ENCODE results near the gene RBP7.
A peak's percentile ranks its signal among the peaks of the same experiment; 100 is the strongest.

RBP7 gene

GRCh38 chr1:10048601-10049000 is 51.6 kb downstream of the RBP7 start:
- no peak overlapping the region for H3K4me3 ChIP-seq (ENCODE audit: low read depth, low read length)
- no peak for DNase-seq (ENCODE audit: low read depth, low spot score)
- no peak for TF ChIP-seq CTCF (IDR thresholded peaks at IDR 0.05; ENCODE audit: low read depth, low read length)
- in situ Hi-C loops (cut with HindIII; ENCODE audit: low sequenced_read_pairs), result no loop called here

DNA sequence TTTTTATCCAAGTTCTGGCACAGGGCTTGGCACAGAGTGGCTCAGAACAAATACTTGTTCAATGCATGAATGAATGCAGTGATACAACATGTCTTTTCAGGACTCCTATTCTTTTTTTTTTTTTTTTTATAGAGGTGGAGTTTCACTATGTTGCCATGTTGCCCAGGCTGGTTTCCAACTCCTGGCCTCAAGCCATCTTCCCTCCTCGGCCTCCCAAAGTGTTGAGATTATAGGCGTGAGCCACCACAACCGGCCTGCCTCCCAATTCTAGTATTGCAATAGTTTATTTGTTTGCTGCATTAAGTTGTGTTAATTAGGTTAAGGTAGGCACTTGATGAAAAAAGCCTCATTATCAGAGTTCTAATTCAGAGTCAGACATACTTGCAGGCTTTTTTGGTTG is 53.6 kb downstream of the RBP7 start:
- DNase-seq (ENCODE audit: low read depth, low spot score), result no peak
- no peak for TF ChIP-seq CTCF (IDR thresholded peaks at IDR 0.05; ENCODE audit: low read depth, low read length)
- no peak overlapping the region for H3K4me3 ChIP-seq (ENCODE audit: low read depth, low read length)
- in situ Hi-C loops (cut with HindIII; ENCODE audit: low sequenced_read_pairs), result no loop called here

GRCh38 chr1:10051656-10052055 is 54.6 kb downstream of the RBP7 start:
- in situ Hi-C loops (cut with HindIII; ENCODE audit: low sequenced_read_pairs), result no loop called here
- no peak for DNase-seq (ENCODE audit: low read depth, low spot score)
- no peak overlapping the region for H3K4me3 ChIP-seq (ENCODE audit: low read depth, low read length)
- no peak for TF ChIP-seq CTCF (IDR thresholded peaks at IDR 0.05; ENCODE audit: low read depth, low read length)

DNA sequence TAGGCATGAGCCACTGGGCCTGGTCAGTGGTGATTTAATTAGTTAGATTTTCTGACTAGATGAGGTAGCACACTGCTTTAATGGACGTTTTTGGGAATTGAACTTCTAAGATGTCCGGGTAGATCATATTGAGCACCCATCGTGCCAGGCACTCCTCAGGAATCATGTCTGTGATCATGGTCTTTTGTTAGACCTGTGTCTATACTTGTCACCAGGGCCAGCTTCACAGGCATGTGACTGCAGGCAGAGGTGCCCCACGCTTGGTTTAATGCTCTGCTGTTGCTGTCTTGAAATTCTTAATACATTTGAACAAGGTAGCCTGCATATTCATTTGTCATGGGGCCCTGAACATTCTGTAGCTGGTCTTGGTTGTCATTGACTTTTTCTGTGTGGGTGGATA is 55.3 kb downstream of the RBP7 start:
- no peak for TF ChIP-seq CTCF (IDR thresholded peaks at IDR 0.05; ENCODE audit: low read depth, low read length)
- in situ Hi-C loops (cut with HindIII; ENCODE audit: low sequenced_read_pairs), result no loop called here
- no peak overlapping the region for H3K4me3 ChIP-seq (ENCODE audit: low read depth, low read length)
- DNase-seq (ENCODE audit: low read depth, low spot score), result no peak

- TF ChIP-seq CTCF (IDR thresholded peaks at IDR 0.05; ENCODE audit: low read depth, low read length), result no peak
- DNase-seq (ENCODE audit: low read depth, low spot score), result no peak
- in situ Hi-C loops (cut with HindIII; ENCODE audit: low sequenced_read_pairs), result no loop called here
- no peak overlapping the region for H3K4me3 ChIP-seq (ENCODE audit: low read depth, low read length)
Measured at GRCh38 chr1:10054465-10054864, 57.4 kb downstream of the RBP7 start.

DNA sequence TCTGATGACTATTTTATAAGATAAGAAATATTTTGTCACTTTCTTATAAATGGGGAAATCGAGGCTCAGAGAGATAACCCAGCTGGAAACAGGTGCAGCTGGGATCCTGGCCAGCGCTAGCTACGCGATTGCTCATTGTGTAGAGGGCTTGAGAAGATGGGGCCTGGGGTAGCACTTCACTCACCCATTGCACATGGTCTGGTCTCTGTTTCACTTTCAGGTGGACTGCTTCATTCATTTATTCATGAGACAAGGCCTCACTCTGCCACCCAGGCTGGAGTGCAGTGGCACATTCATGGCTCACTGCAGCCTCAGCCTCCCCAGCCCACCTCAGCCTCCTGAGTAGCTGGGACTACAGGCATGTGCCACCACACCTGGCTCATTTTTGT is 59.6 kb downstream of the RBP7 start:
- in situ Hi-C loops (cut with HindIII; ENCODE audit: low sequenced_read_pairs), result no loop called here
- no peak overlapping the region for H3K4me3 ChIP-seq (ENCODE audit: low read depth, low read length)
- no peak for DNase-seq (ENCODE audit: low read depth, low spot score)
- TF ChIP-seq CTCF (IDR thresholded peaks at IDR 0.05; ENCODE audit: low read depth, low read length), result no peak

DNA sequence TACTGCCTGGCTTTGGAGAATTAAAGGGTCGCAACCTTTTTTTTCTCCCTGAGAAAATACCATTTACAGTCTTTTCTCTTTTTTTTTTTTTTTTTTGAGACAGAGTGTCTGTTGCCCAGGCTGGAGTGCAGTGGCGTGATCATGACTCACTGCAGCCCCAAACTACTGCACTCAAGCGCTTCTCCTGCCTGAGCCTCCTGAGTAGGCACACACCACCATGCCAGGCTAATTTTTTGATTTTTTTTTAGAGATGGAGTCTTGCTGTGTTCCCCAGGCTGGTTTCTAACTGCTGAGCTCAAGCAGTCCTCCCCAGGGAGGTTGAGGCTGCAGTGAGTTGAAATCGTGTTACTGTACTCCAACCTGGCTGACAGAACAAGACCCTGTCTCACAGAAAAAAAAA is 60.3 kb downstream of the RBP7 start:
- H3K4me3 ChIP-seq (ENCODE audit: low read depth, low read length), result no peak overlapping the region
- no peak for TF ChIP-seq CTCF (IDR thresholded peaks at IDR 0.05; ENCODE audit: low read depth, low read length)
- in situ Hi-C loops (cut with HindIII; ENCODE audit: low sequenced_read_pairs), result no loop called here
- DNase-seq (ENCODE audit: low read depth, low spot score), result peak; percentile 47
